GM10266 (cell line): ENCODE measurements around the gene TATDN2.

Experiments used
- DNase-seq: peaks from one replicate; pipeline ENCODE4 v3.0.0; 2012; ENCODE audit errors: extremely low spot score
- CTCF ChIP-seq: IDR thresholded peaks from 2 replicates; pipeline ENCODE4 v1.5.1; 2012; ENCODE audit warnings: mild to moderate bottlenecking, low read depth; ENCODE audit not compliant: control insufficient read depth, insufficient read depth; ENCODE audit errors: missing control alignments

Gene TATDN2

GRCh38 chr3:10226293-10226692 is 22.0 kb upstream of the TATDN2 start:
- DNase-seq, result peak; percentile 36
- no peak for TF ChIP-seq CTCF

DNA sequence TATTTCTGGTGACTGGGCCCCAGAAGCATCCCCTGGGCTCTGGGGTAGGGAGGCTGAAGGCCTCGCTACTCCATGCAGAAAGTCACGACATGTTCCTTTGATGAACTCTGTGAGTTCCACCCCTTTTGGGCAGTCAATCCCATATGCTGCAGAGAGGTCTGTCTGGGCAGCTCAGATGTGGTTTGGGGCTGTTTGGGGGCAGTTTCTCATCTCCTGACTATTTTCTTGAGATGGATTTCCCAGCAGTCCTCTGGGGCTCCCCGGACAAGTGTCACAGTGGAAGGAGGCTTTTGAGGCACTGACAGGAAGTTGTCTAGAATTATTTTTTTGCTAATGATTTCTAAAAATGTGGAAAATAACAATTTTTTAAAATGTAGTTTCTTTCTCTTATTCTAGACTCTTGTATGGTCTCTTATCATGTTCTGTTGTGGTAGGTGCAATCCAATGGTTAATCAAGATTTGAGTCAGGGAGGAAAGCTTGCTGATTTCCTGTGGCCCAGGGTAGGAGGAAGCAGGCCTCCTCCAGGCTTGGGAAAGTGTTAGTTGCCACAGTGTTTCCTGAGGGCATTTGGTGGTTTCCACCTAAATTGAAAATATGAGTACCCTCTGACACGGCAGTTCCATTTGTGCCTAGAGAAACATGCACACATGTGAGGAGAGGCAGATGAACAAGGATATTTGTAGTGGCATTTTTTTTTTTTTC is 19.9 kb upstream of the TATDN2 start:
- peak; percentile 32 for DNase-seq
- TF ChIP-seq CTCF, result no peak

DNA sequence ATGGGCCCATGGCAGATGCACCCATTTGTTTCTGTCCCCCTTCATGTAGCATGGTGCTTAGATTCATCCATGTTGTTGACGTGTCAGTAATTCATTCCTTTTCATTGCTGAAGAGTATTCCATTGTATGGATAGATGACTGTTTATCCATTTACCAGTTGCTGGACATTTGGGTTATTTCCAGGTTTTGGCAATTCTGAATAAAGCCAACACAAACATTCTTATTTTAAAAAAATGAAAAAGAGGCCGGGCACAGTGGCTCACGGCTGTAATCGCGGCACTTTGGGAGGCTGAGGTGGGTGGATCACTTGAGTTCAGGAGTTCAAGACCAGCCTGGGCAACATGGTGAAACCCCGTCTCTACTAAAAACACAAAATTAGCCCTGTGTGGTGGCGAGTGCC is 18.7 kb upstream of the TATDN2 start:
- DNase-seq, result no peak
- TF ChIP-seq CTCF, result no peak

DNA sequence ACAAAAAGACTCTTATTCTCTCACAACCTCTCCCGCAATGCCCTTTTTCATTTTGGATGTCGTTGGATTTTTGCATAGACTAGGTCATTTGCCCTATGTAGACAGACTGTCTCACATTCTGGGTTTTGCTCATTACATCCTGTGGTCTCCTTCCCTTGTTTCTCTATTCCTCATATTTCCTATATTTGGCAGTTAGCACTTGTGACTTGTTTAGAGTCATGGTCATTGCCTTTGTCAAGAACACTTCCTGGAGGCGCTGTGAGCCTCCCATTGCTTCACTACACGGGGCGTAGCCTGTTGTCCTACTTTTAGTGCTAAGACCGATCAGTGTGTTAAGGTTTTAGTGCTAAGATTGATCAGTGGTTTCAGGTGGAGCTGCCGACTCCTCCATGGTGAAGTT is 16.1 kb upstream of the TATDN2 start:
- TF ChIP-seq CTCF, result no peak
- DNase-seq, result no peak

GRCh38 chr3:10233988-10234387 is 14.3 kb upstream of the TATDN2 start:
- no peak for TF ChIP-seq CTCF
- no peak for DNase-seq

DNA sequence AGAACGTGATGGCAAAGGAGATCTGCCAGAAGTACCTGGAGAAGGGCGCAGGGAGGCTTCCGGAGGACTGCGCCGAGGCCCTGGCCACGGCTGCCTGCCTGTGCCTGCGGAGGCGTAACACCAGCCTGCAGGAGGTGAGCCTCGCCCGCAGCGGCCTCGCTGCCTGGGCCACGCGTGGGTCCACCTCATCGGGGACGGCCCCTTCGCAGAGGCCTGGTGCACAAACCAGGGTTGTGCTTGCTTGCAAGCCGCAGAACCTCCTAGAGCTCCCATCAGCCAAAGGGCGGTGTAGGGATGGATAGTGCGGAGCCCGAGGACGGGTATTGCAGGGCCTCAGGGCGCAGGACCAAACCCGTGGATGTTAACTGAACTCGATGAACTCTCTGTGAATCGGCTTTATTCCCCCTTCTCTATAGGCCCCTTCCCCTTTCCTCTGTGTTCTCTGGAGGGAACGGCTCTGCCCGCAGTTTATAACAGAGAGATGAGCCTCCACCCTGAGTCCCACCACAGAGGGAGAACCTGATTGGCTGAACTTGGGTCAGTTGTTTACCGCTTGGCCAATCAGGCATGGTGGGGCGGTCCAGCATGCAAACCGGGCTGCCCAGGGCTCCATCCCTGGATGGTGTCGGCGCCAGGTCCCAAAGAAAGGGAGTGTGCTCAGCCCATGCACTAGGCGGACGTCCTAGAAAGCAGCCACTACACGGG is 13.6 kb upstream of the TATDN2 start:
- DNase-seq, result no peak
- TF ChIP-seq CTCF, result no peak

GRCh38 chr3:10235551-10235950 is 12.7 kb upstream of the TATDN2 start:
- TF ChIP-seq CTCF, result no peak
- DNase-seq, result no peak
